GM19395 (cell line): ENCODE measurements around the gene FGF23.

Source experiments
- ATAC-seq: cut with Tn5 transposase; IDR thresholded peaks from one replicate; pipeline ENCODE4 v1.9.1; 2021; ENCODE audit warnings: mild to moderate bottlenecking, moderate library complexity; ENCODE audit not compliant: unreplicated experiment

FGF23 gene

DNA sequence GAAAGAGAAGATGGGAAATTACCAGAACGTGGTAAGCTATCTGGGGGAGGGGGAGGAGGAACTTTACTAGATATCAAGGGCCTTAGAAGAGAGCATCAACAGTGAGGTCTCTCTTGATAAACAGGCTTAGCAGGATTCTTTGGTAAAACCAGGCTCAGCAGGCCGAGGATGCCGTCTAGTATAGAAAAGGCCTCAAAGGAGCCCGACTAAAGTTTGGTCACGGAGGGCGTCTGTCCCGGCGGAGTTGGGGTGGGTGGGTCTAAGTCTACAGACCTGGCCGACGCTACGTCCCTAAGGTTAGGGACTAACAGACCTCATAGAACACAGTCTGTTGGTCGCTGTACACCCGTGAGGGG is 59.0 kb downstream of the FGF23 start:
- ATAC-seq, result peak; percentile 57
